HG03460 (cell line): ENCODE results near the gene OR4C13.
"Not testable (repeated sequence)": the region's sequence is repeated elsewhere in the genome, so short reads cannot be mapped to it uniquely, and the experiment has no call there.

Experiments used
- ATAC-seq: cut with Tn5 transposase; IDR thresholded peaks from one replicate; pipeline ENCODE4 v1.9.1; 2021; ENCODE audit not compliant: unreplicated experiment

The OR4C13 gene

DNA sequence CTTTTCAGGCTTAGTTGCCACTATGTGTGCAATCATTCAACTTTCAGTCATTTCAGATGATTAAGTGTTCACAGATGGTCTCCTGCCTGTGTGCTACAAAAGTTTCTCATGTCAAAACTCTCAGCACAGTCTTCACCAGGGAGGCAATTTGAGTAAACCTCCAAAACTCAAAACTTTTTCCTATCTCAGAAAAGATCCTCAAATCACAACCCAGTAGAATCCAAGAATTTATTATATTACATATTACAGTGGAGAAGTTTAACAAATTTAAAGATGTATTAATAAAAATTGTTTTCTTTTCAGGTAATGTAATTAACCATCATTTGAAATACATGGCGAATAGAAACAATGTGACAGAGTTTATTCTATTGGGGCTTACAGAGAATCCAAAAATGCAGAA, at the start of gene OR4C13:
Gene OR4C13 (plus strand): TSS at position 301 of the 400 bp plus-strand sequence. CDS start 32 bp downstream, at position 333.
- no peak for ATAC-seq

DNA sequence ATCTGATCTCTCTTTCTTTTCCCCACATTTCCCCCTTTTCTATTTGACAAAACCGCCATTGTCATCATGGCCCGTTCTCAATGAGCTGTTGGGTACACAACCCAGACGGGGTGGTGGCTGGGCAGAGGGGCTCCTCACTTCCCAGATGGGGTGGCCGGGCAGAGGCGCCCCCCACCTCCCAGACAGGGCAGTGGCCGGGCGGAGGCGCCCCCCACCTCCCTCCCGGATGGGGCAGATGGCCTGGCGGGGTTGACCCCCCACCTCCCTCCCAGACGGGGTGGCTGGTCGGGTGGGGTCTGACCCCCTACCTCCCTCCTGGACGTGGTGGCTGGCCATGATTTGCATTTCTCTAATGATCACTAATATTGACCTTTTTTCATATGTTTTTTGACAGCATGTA, 40.7 kb upstream of the OR4C13 start:
- not testable (repeated sequence) for ATAC-seq

DNA sequence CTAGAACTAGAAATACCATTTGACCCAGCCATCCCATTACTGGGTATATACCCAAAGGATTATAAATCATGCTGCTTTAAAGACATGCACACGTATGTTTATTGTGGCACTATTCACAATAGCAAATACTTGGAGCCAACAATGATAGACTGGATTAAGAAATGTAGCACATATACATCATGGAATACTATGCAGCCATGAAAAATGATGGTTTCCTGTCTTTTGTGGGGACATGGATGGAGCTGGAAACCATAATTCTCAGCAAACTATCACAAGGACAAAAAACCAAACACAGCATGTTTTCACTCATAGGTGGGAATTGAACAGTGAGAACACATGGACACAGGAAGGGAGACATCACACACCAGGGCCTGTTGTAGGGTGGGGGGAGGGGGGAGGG, 3.5 kb upstream of the OR4C13 start:
- not testable (repeated sequence) for ATAC-seq

DNA sequence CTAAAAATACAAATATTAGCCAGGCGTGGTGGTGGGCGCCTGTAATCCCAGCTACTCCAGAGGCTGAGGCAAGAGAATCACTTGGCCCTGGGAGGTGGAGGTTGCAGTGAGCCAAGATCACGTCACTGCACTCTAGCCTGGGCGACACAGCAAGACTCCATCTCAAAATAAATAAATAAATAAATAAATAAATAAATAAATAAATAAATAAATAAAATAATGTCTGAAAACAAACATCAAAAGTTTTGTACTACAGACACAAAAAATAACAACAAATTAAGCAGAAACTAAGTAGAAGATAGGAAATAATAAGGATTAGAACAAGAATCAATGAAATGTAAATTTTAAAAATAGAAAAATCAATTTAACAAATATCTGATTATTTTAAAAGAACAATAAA, 21.2 kb downstream of the OR4C13 start:
- not testable (repeated sequence) for ATAC-seq

DNA sequence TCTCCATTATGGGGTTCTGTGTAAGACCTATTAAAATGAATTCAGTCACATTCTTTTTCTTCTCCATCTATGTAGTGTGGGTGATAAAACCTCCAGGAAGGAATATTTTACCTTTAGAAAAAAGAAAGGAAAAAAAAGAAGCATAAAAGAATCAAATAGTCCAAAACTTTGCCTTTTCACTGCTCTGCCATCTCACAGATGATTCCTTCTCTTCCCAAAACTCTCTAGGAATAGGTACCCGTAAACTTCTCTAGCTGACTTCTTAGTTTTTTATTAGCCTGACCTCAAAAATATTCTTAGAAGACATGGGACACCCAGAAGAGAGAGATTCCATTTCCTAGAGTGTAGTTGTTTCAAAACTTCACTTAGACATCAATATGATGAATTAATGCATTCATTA, 30.2 kb downstream of the OR4C13 start, which contains the start of gene OR4C12:
Gene OR4C12 (minus strand): TSS at position 101 of the 400 bp plus-strand sequence. CDS start 34 bp downstream, at position 67.
- ATAC-seq = not testable (repeated sequence)

DNA sequence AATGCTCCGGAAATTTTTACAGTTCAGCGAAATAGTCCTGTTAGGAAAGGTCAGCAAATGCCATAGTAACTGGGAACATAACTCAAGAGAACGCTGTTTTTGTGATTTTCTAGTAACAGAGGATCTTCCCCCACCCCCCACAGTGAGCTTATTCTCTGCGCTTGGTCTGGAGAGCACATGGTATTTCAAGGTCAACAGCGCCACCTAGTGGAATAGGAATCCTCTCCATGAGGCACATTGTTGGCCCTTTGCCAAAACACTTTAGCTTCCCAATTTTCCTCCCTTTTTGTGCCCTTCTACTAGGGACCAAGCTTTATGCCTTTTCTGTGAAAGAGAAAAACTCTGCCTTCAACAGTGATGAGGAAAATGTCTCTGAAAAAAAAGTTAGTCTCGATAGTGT, 43.4 kb downstream of the OR4C13 start:
- no peak for ATAC-seq
